Measurements from ENCODE around the gene BANK1. TPM values are rescaled to one million over a fixed set of nuclear protein-coding genes. Genes with fewer than 3 reads are reported as not detected.
A peak's percentile ranks its signal among the peaks of the same experiment; 100 is the strongest.

The BANK1 gene
- total RNA-seq, 1 experiment from 2014 or later = 0.48 TPM

DNA sequence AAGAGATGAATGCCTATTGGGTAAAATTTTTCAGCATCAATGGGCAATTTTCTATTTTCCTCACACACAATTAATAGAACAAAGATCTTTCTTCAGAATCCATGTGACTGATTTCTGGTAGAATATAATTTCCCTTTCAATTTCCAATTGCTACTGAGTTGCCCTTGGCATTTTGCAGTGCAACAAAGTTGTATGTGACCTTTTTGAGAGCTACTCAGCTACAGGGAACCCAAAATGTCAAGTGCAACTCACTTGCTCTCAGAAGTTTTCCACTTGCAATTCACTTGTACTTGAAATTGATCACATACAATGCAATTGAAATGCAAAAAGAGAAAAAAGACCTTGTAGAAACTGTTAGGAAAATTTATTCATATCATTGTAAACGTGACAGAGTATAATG lies 245.5 kb downstream of the BANK1 start:
- no peak for DNase-seq (ENCODE audit: low spot score)

DNA sequence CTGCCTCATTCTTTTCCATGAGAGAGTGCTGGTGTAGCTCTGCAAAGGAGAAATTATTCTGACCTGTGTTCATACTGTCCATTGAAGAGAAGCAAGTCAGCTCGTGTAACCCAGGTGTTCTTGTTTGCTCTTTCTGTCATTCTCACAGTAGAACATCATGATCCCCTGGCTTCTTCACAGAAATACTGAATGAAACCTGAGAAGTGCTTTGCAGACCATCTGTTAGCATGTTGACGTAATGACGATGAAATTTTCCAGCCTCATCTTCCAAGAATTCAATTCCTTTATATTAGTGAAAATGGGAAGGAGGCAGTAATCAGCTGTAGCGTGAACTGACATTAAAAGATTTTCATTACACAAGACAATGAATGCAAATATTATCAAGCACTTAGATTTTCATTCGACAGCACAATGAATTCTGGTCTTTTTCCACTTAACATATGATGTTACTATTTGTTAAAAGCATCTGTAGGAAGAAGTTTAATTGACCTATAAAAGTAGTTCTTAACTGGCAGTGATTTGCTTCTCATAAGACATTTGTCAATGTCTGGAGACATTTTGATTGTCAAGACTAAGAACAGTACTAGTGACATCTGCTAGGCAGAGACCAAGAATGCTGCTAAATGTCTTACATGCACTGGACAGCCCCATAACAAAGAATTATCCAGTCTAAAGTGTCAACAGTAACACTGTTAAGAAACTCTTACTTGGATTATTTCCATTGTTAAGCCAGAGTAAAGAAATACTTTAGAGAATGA lies 246.3 kb downstream of the BANK1 start:
- no peak for DNase-seq (ENCODE audit: low spot score)

- no peak for DNase-seq (ENCODE audit: low spot score)
Observed at GRCh38 chr4:102037566-102037965, 247.0 kb downstream of the BANK1 start.

GRCh38 chr4:102042871-102043802 lies 252.6 kb downstream of the BANK1 start:
- DNase-seq (ENCODE audit: low spot score) = peak; percentile 57

DNA sequence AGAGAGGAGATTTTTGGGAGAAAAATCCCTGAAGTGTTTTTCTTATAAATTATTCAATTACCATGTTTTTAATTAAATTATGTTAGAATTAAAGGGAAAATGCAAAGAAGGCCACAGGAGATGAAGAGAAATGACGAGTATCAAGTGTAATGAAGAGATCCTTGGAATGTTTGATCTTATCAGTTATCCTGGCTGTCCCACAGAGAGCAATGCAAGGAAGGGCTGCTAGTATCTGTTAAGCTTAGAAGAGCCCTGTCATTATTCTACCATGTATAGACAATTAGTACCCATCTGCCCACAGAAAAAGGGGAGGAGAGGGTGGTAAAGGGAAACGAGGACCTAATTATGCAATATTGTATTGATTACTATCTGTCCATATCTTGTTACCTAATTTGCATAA lies 257.1 kb downstream of the BANK1 start:
- DNase-seq (ENCODE audit: low spot score) = no peak

GRCh38 chr4:102055805-102056204 lies 265.3 kb downstream of the BANK1 start:
- DNase-seq (ENCODE audit: low spot score) = no peak

DNA sequence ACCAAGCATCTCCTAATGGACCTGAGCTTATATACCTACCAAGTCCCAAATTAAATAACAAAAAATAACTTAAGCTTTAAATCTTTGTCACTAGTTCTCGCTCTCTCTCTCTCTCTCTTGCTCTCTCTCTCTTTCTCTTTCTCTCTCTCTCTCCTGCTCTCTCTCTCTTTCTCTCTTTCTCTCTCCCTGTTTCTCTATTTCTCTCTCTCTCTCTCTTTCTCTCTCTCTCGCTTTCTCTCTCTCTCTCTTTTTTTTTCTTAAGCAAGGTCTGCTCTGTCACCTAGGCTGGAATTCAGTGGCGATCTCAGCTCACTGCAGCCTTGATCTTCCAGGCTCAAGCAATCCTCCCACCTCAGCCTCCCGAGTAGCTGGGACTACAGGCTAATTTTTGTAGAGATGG lies 266.6 kb downstream of the BANK1 start:
- no peak for DNase-seq (ENCODE audit: low spot score)

- DNase-seq (ENCODE audit: low spot score) = no peak
Observed at GRCh38 chr4:102061133-102061532, 270.6 kb downstream of the BANK1 start.

GRCh38 chr4:102064747-102065442 lies 274.4 kb downstream of the BANK1 start:
- no peak for DNase-seq (ENCODE audit: low spot score)

GRCh38 chr4:102076622-102077021 lies 286.1 kb downstream of the BANK1 start:
- no peak for DNase-seq (ENCODE audit: low spot score)

DNA sequence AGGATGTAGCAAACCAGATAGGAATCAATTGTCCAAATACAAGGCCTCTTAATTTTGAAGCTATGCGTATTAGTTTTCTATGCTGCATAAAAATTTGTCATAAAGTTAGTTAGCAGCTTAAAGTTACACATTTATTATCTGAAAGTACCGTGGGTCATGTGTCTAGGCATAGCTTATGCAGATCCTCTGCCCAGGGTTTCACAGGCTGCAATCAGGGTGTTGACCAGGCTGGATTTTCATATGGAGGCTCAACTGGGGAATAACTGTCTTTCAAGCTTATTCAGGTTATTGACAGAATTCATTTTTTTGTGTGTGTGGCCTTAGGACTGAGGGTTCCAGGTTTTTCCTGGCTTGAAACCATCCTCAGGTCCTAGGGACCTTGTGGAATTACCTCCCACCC lies 289.7 kb downstream of the BANK1 start:
- DNase-seq (ENCODE audit: low spot score) = no peak

GRCh38 chr4:102089850-102090621 lies 299.5 kb downstream of the BANK1 start:
- DNase-seq (ENCODE audit: low spot score) = no peak

GRCh38 chr4:102091656-102092055 lies 301.1 kb downstream of the BANK1 start:
- DNase-seq (ENCODE audit: low spot score) = no peak

- no peak for DNase-seq (ENCODE audit: low spot score)
Observed at GRCh38 chr4:102094481-102094880, 304.0 kb downstream of the BANK1 start.

DNA sequence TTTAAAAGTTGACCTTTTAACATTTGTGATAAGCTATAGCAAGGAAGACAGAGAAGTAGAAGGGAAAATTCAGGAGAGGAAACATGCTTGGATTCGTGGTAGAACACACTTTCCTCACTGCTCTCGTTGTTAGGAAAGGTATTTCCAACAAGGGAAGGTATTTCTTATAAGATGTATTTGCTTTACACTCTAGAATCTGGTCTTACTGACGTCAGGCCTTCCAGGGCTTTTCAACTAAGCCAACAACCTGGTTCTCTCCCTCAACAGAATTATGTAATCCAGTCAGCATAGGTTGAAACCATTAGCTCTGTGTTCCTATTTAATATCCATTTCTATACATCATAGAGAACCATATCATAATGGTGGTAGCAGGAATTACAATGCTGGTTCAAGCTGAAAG lies 312.8 kb downstream of the BANK1 start:
- no peak for DNase-seq (ENCODE audit: low spot score)

DNA sequence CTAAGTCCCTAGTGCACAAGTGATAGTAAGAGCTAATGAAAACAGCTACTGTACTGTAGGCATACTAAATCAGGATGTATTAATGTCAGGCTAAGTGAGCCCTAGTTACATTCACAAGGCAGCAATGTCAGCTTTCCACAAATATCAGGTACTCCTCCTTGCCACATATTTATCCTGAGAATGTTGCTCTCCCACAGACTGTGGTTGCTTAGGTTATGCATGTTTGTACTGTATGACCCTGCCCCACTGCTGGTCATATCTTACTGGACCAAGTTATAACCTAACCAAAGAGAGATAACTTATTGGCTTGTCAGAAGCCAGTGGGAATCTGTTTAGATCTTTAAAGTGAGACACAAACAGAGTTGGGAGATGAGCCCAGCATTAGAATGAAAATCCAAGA lies 313.7 kb downstream of the BANK1 start:
- no peak for DNase-seq (ENCODE audit: low spot score)

- DNase-seq (ENCODE audit: low spot score) = no peak
Observed at GRCh38 chr4:102105983-102106382, 315.5 kb downstream of the BANK1 start.

GRCh38 chr4:102114118-102114630 lies 323.6 kb downstream of the BANK1 start:
- DNase-seq (ENCODE audit: low spot score) = no peak

DNA sequence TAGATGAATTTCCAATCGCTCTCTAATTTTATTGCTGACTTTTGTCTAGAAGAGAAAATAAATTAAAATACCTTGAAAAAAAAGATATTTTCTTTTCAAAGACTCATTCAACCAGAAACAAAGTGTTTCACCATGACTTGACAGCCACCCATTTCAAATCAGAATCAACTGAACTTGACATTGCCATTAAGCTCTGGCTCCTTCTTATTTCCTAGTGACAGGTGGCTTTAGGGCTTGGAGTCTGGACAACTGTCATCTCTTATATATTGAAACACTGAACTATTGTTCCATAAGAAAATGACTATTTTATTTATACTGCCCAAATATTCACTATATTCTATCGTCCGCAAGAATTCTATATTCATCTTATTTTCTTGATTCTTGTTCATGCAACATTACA lies 325.6 kb downstream of the BANK1 start:
- no peak for DNase-seq (ENCODE audit: low spot score)

DNA sequence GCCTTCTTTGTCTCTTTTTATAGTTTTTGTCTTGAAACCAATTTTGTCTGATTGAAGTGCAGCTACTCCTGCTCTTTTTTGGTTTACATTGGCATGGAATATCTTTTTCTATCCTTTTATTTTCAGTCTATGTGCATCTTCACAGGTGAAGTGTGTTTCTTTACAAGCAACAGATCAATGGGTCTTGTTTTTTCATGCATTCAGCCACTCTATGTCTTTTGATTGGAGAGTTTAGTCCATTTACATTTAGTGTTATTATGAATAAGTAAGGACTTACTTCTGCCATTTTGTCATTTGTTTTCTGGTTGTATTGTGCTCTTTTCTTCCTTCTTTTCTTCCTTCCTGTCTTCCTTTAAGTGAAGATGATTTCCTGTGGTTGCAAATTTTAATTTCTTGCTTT lies 330.3 kb downstream of the BANK1 start:
- DNase-seq (ENCODE audit: low spot score) = no peak

Measured in H4 (cell line).